ENCODE results near the gene TMEM255A. TPM values are rescaled to one million over a fixed set of nuclear protein-coding genes. Genes with fewer than 3 reads are reported as not detected.

Gene TMEM255A
- total and polyA plus RNA-seq, 2 donors from 2014 or later: 1.2 to 2.8 TPM

GRCh38 chrX:120271218-120271617 lies 40.0 kb downstream of the TMEM255A start:
- Histone ChIP-seq H3K36me3 (ENCODE audit: control insufficient read depth in 2 of 3, insufficient read depth in 3 of 3, low read length in 3 of 3) (no peaks in the 10 kb centered on the region), H3K4me3 (ENCODE audit: low read length in 3 of 3) (no peak overlapping the region), H3K9ac (ENCODE audit: low read length in 3 of 3) (no peak overlapping the region), H3K27me3 (ENCODE audit: control insufficient read depth, insufficient read depth, low read length) (no peaks in the 10 kb centered on the region), H3K4me1 (ENCODE audit: control insufficient read depth in 2 of 3, insufficient read depth in 2 of 3, low read depth in 1 of 3, low read length in 3 of 3) (no peaks in the 10 kb centered on the region), H3K9me3 (ENCODE audit: control insufficient read depth in 2 of 3, insufficient read depth in 1 of 3, low read length in 3 of 3) (no peaks in the 10 kb centered on the region), H3K27ac (ENCODE audit: low read depth in 2 of 2, low read length in 2 of 2) (no peak overlapping the region)
- TF ChIP-seq CTCF (IDR thresholded peaks at IDR 0.05; ENCODE audit: borderline replicate concordance, extremely low read depth, insufficient read depth): no peak
- intact Hi-C loops (cut with DNase I): no loop called here
- FAIRE-seq (no peak), DNase-seq (no peak)

GRCh38 chrX:120270567-120270966 lies 40.7 kb downstream of the TMEM255A start:
- intact Hi-C loops (cut with DNase I): no loop called here
- TF ChIP-seq CTCF (IDR thresholded peaks at IDR 0.05; ENCODE audit: borderline replicate concordance, extremely low read depth, insufficient read depth): no peak
- H3K4me3 ChIP-seq (ENCODE audit: low read length in 3 of 3): no peak overlapping the region
- no peak for DNase-seq
- no peaks in the 10 kb centered on the region for H3K27me3 ChIP-seq (ENCODE audit: control insufficient read depth, insufficient read depth, low read length)
- H3K9ac ChIP-seq (ENCODE audit: low read length in 3 of 3): no peak overlapping the region
- no peaks in the 10 kb centered on the region for H3K36me3 ChIP-seq (ENCODE audit: control insufficient read depth in 2 of 3, insufficient read depth in 3 of 3, low read length in 3 of 3)
- no peaks in the 10 kb centered on the region for H3K9me3 ChIP-seq (ENCODE audit: control insufficient read depth in 2 of 3, insufficient read depth in 1 of 3, low read length in 3 of 3)
- no peaks in the 10 kb centered on the region for H3K4me1 ChIP-seq (ENCODE audit: control insufficient read depth in 2 of 3, insufficient read depth in 2 of 3, low read depth in 1 of 3, low read length in 3 of 3)
- no peak for FAIRE-seq
- H3K27ac ChIP-seq (ENCODE audit: low read depth in 2 of 2, low read length in 2 of 2): no peak overlapping the region

GRCh38 chrX:120269373-120270035 lies 41.8 kb downstream of the TMEM255A start:
- no peak overlapping the region for H3K4me3 ChIP-seq (ENCODE audit: low read length in 3 of 3)
- intact Hi-C loops (cut with DNase I): no loop called here
- H3K9ac ChIP-seq (ENCODE audit: low read length in 3 of 3): no peak overlapping the region
- no peaks in the 10 kb centered on the region for H3K4me1 ChIP-seq (ENCODE audit: control insufficient read depth in 2 of 3, insufficient read depth in 2 of 3, low read depth in 1 of 3, low read length in 3 of 3)
- no peaks in the 10 kb centered on the region for H3K36me3 ChIP-seq (ENCODE audit: control insufficient read depth in 2 of 3, insufficient read depth in 3 of 3, low read length in 3 of 3)
- H3K27ac ChIP-seq (ENCODE audit: low read depth in 2 of 2, low read length in 2 of 2): no peak overlapping the region
- no peaks in the 10 kb centered on the region for H3K9me3 ChIP-seq (ENCODE audit: control insufficient read depth in 2 of 3, insufficient read depth in 1 of 3, low read length in 3 of 3)
- TF ChIP-seq CTCF (IDR thresholded peaks at IDR 0.05; ENCODE audit: borderline replicate concordance, extremely low read depth, insufficient read depth): no peak
- FAIRE-seq (no peak), DNase-seq (no peak)
- H3K27me3 ChIP-seq (ENCODE audit: control insufficient read depth, insufficient read depth, low read length): no peaks in the 10 kb centered on the region

GRCh38 chrX:120264341-120264740 lies 46.9 kb downstream of the TMEM255A start:
- H3K9me3 ChIP-seq (ENCODE audit: control insufficient read depth in 2 of 3, insufficient read depth in 1 of 3, low read length in 3 of 3): no peaks in the 10 kb centered on the region
- intact Hi-C loops (cut with DNase I): no loop called here
- TF ChIP-seq CTCF (IDR thresholded peaks at IDR 0.05; ENCODE audit: borderline replicate concordance, extremely low read depth, insufficient read depth): no peak
- H3K4me3 ChIP-seq (ENCODE audit: low read length in 3 of 3): no peak overlapping the region
- H3K4me1 ChIP-seq (ENCODE audit: control insufficient read depth in 2 of 3, insufficient read depth in 2 of 3, low read depth in 1 of 3, low read length in 3 of 3): no peaks in the 10 kb centered on the region
- FAIRE-seq (no peak), DNase-seq (no peak)
- H3K27me3 ChIP-seq (ENCODE audit: control insufficient read depth, insufficient read depth, low read length): no peaks in the 10 kb centered on the region
- H3K27ac ChIP-seq (ENCODE audit: low read depth in 2 of 2, low read length in 2 of 2): no peak overlapping the region
- H3K36me3 ChIP-seq (ENCODE audit: control insufficient read depth in 2 of 3, insufficient read depth in 3 of 3, low read length in 3 of 3): no peaks in the 10 kb centered on the region
- no peak overlapping the region for H3K9ac ChIP-seq (ENCODE audit: low read length in 3 of 3)

Data from kidney (tissue), 14 donors.